Measurements from ENCODE around the gene RASL10A. TPM values are rescaled to one million over a fixed set of nuclear protein-coding genes. Genes with fewer than 3 reads are reported as not detected.

The RASL10A gene
- total RNA-seq, 1 donor from 2014 or later = under 0.01 TPM

DNA sequence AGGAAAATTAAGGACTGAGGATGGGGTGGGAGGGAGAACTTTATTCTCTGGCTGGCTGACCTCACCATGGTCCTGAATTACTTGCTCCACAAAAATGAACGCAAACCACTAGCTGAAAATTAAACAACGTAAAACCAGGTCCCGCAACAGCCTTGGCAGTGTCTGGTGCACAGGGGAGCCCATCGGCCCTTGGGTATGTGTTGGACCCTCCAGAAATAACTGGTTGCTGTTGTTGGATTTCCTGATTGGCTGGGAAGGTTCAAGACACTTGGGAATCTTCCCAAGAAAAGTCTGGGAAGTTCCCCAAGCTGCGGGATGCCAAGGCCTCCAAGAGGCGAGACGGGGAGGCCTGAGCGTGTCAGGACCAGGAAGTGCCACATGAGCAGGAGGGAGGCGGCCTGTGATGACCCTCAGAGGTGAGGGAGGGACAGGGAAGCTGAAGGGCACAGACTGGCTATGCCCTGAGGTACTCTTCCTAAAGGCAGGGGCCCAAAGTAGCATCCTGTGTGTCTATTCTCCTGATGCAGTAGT is 10.4 kb upstream of the RASL10A start:
- Histone ChIP-seq H3K4me3 (ENCODE audit: low read length in 3 of 3) (no peak overlapping the region), H3K9me3 (ENCODE audit: control insufficient read depth in 3 of 3, low read length in 3 of 3) (no peaks in the 10 kb centered on the region), H3K27me3 (ENCODE audit: control insufficient read depth in 3 of 3, insufficient read depth in 3 of 3, low read length in 3 of 3) (no peaks in the 10 kb centered on the region), H3K36me3 (ENCODE audit: control insufficient read depth in 3 of 3, insufficient read depth in 3 of 3, low read length in 3 of 3) (peaks cover 9 to 20% (median 19%) of the 10 kb centered on the region in 3 donors), H3K4me1 (ENCODE audit: control insufficient read depth in 3 of 3, insufficient read depth in 3 of 3, low read length in 3 of 3) (peaks cover 34 to 47% (median 38%) of the 10 kb centered on the region in 3 donors), H3K27ac (ENCODE audit: low read depth, low read length) (no peak overlapping the region), H3K9ac (ENCODE audit: low read depth in 1 of 3, low read length in 3 of 3) (no peak overlapping the region)

GRCh38 chr22:29325356-29325755 is 9.9 kb upstream of the RASL10A start:
- Histone ChIP-seq H3K9ac (ENCODE audit: low read depth in 1 of 3, low read length in 3 of 3) (no peak overlapping the region), H3K4me1 (ENCODE audit: control insufficient read depth in 3 of 3, insufficient read depth in 3 of 3, low read length in 3 of 3) (peaks cover 30 to 42% (median 35%) of the 10 kb centered on the region in 3 donors), H3K4me3 (ENCODE audit: low read length in 3 of 3) (no peak overlapping the region), H3K27me3 (ENCODE audit: control insufficient read depth in 3 of 3, insufficient read depth in 3 of 3, low read length in 3 of 3) (no peaks in the 10 kb centered on the region), H3K27ac (ENCODE audit: low read depth, low read length) (no peak overlapping the region), H3K36me3 (ENCODE audit: control insufficient read depth in 3 of 3, insufficient read depth in 3 of 3, low read length in 3 of 3) (peaks cover 9 to 19% (median 19%) of the 10 kb centered on the region in 3 donors), H3K9me3 (ENCODE audit: control insufficient read depth in 3 of 3, low read length in 3 of 3) (no peaks in the 10 kb centered on the region)

GRCh38 chr22:29323641-29324040 is 8.1 kb upstream of the RASL10A start:
- peaks cover 16 to 25% (median 18%) of the 10 kb centered on the region in 3 donors for H3K4me1 ChIP-seq (ENCODE audit: control insufficient read depth in 3 of 3, insufficient read depth in 3 of 3, low read length in 3 of 3)
- no peak overlapping the region for H3K9ac ChIP-seq (ENCODE audit: low read depth in 1 of 3, low read length in 3 of 3)
- H3K36me3 ChIP-seq (ENCODE audit: control insufficient read depth in 3 of 3, insufficient read depth in 3 of 3, low read length in 3 of 3) = peaks cover 9 to 17% (median 11%) of the 10 kb centered on the region in 3 donors
- no peak overlapping the region for H3K27ac ChIP-seq (ENCODE audit: low read depth, low read length)
- no peaks in the 10 kb centered on the region for H3K9me3 ChIP-seq (ENCODE audit: control insufficient read depth in 3 of 3, low read length in 3 of 3)
- no peaks in the 10 kb centered on the region for H3K27me3 ChIP-seq (ENCODE audit: control insufficient read depth in 3 of 3, insufficient read depth in 3 of 3, low read length in 3 of 3)
- no peak overlapping the region for H3K4me3 ChIP-seq (ENCODE audit: low read length in 3 of 3)

DNA sequence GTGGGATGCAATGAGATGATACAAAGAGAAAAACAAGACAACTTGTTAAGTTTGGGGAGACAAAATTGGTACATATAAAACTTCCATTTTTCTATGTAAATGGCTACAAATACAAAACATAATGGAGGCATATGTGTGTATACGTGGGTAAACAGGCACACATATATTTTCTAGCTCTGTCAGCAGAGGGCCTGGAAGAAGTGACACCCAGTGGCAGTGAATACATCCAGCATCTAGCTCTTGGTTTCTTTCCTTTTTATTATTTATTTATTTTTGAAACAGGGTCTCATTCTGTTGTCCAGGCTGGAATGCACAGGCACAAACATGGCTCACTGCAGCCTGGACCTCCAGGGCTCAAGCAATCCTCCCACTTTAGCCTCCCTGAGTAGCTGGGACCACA is 5.0 kb upstream of the RASL10A start:
- no peak overlapping the region for H3K4me3 ChIP-seq (ENCODE audit: low read length in 3 of 3)
- H3K27ac ChIP-seq (ENCODE audit: low read depth, low read length) = no peak overlapping the region
- peaks cover 0 to 2% (median 0%) of the 10 kb centered on the region in 3 donors for H3K4me1 ChIP-seq (ENCODE audit: control insufficient read depth in 3 of 3, insufficient read depth in 3 of 3, low read length in 3 of 3)
- H3K9me3 ChIP-seq (ENCODE audit: control insufficient read depth in 3 of 3, low read length in 3 of 3) = no peaks in the 10 kb centered on the region
- H3K36me3 ChIP-seq (ENCODE audit: control insufficient read depth in 3 of 3, insufficient read depth in 3 of 3, low read length in 3 of 3) = no peaks in the 10 kb centered on the region
- H3K27me3 ChIP-seq (ENCODE audit: control insufficient read depth in 3 of 3, insufficient read depth in 3 of 3, low read length in 3 of 3) = peaks cover 8 to 11% (median 10%) of the 10 kb centered on the region in 3 donors
- H3K9ac ChIP-seq (ENCODE audit: low read depth in 1 of 3, low read length in 3 of 3) = no peak overlapping the region

- Histone ChIP-seq H3K27ac (ENCODE audit: low read depth, low read length) (no peak overlapping the region), H3K9ac (ENCODE audit: low read depth in 1 of 3, low read length in 3 of 3) (no peak overlapping the region), H3K27me3 (ENCODE audit: control insufficient read depth in 3 of 3, insufficient read depth in 3 of 3, low read length in 3 of 3) (peaks cover 20% of the 10 kb centered on the region in 3 donors), H3K9me3 (ENCODE audit: control insufficient read depth in 3 of 3, low read length in 3 of 3) (no peaks in the 10 kb centered on the region), H3K4me3 (ENCODE audit: low read length in 3 of 3) (no peak overlapping the region), H3K4me1 (ENCODE audit: control insufficient read depth in 3 of 3, insufficient read depth in 3 of 3, low read length in 3 of 3) (peaks cover 6 to 11% (median 10%) of the 10 kb centered on the region in 3 donors), H3K36me3 (ENCODE audit: control insufficient read depth in 3 of 3, insufficient read depth in 3 of 3, low read length in 3 of 3) (no peaks in the 10 kb centered on the region)
Observed at GRCh38 chr22:29319072-29319471, 3.6 kb upstream of the RASL10A start.

GRCh38 chr22:29317827-29318454 is 2.4 kb upstream of the RASL10A start:
- Histone ChIP-seq H3K9me3 (ENCODE audit: control insufficient read depth in 3 of 3, low read length in 3 of 3) (no peaks in the 10 kb centered on the region), H3K9ac (ENCODE audit: low read depth in 1 of 3, low read length in 3 of 3) (no peak overlapping the region), H3K4me1 (ENCODE audit: control insufficient read depth in 3 of 3, insufficient read depth in 3 of 3, low read length in 3 of 3) (peaks cover 17 to 21% (median 20%) of the 10 kb centered on the region in 3 donors), H3K4me3 (ENCODE audit: low read length in 3 of 3) (no peak overlapping the region), H3K27me3 (ENCODE audit: control insufficient read depth in 3 of 3, insufficient read depth in 3 of 3, low read length in 3 of 3) (peaks cover 29 to 31% (median 31%) of the 10 kb centered on the region in 3 donors), H3K27ac (ENCODE audit: low read depth, low read length) (no peak overlapping the region), H3K36me3 (ENCODE audit: control insufficient read depth in 3 of 3, insufficient read depth in 3 of 3, low read length in 3 of 3) (no peaks in the 10 kb centered on the region)

DNA sequence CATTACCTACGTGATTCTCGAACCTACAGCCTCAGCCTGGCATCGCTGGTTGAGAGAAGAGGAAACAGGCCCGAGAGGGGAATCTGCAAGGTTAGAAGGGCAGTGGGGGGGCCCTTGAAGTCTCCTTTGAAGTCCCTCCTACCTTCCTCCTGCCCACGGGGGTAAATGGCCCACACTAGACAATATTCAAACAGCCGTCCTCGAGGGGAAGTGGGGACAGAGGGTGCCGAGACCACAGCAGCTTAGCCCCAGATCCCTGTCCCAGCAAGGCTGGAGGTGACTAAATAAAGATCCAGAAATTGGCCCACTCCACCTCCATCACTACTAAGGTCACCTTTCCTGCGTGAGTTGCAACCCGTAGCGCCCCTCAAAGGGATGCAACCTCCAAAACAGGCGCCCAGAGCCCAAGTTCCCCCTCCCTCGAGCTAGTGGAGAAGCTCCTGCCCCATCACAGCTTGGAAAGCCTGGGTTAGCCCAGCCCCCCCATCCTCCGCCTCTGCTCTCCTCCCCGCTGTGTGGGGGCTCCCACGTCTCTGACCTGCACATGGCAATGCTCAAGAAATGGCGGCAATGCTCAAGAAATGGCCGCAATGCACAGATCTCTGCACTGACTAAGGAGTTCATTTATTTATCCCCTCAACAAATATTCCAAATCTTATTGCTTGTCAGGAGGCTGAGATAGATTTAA is 788 bp upstream of the RASL10A start:
- Histone ChIP-seq H3K9me3 (ENCODE audit: control insufficient read depth in 3 of 3, low read length in 3 of 3) (no peaks in the 10 kb centered on the region), H3K4me3 (ENCODE audit: low read length in 3 of 3) (no peak overlapping the region), H3K27ac (ENCODE audit: low read depth, low read length) (no peak overlapping the region), H3K4me1 (ENCODE audit: control insufficient read depth in 3 of 3, insufficient read depth in 3 of 3, low read length in 3 of 3) (peaks cover 20 to 28% (median 23%) of the 10 kb centered on the region in 3 donors), H3K36me3 (ENCODE audit: control insufficient read depth in 3 of 3, insufficient read depth in 3 of 3, low read length in 3 of 3) (no peaks in the 10 kb centered on the region), H3K27me3 (ENCODE audit: control insufficient read depth in 3 of 3, insufficient read depth in 3 of 3, low read length in 3 of 3) (peaks cover 30 to 47% (median 33%) of the 10 kb centered on the region in 3 donors), H3K9ac (ENCODE audit: low read depth in 1 of 3, low read length in 3 of 3) (no peak overlapping the region)

DNA sequence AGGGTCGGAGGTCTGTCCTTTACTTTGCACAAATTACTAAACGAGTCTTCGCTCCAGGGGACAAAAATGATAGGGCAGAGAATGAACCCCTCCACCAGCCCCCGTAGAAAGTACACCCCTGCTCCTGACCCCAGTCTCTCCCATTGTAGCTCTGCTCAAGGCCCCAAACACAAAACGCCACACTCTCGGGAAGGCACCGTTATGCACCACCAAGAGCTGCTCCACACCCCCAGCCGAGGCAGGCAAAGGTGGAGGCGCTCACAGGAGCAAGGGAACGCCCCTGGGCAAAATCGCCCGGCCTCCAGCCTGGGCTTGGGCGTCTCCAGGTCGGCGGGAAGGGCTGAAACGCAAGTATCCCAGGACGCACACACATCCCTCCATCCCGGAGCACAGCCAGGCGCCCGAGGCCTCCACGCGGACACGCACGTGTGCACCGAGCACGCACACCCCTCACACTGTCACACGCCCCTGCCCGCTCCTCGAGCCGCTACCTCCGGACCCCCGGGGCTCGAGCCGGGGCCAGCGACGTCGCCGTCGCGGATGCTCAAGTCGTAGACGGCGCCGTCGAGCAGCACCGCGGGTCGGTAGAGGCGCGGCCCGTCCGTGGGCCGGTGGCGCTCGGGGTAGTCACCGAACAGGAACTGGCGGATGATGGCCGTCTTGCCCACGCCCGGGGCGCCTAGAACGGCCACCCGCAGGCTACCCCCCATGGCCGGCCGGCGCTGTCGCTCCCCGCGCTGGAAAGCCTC is 786 bp downstream of the RASL10A start:
- no peaks in the 10 kb centered on the region for H3K36me3 ChIP-seq (ENCODE audit: control insufficient read depth in 3 of 3, insufficient read depth in 3 of 3, low read length in 3 of 3)
- peaks cover 30 to 54% (median 33%) of the 10 kb centered on the region in 3 donors for H3K27me3 ChIP-seq (ENCODE audit: control insufficient read depth in 3 of 3, insufficient read depth in 3 of 3, low read length in 3 of 3)
- no peak overlapping the region for H3K27ac ChIP-seq (ENCODE audit: low read depth, low read length)
- peak overlapping the region in 2 of 3 donors; percentile 46 to 52 for H3K4me3 ChIP-seq (ENCODE audit: low read length in 3 of 3)
- H3K4me1 ChIP-seq (ENCODE audit: control insufficient read depth in 3 of 3, insufficient read depth in 3 of 3, low read length in 3 of 3) = peaks cover 30 to 38% (median 33%) of the 10 kb centered on the region in 3 donors
- no peaks in the 10 kb centered on the region for H3K9me3 ChIP-seq (ENCODE audit: control insufficient read depth in 3 of 3, low read length in 3 of 3)
- H3K9ac ChIP-seq (ENCODE audit: low read depth in 1 of 3, low read length in 3 of 3) = peak overlapping the region in 1 of 3 donors; percentile 54

DNA sequence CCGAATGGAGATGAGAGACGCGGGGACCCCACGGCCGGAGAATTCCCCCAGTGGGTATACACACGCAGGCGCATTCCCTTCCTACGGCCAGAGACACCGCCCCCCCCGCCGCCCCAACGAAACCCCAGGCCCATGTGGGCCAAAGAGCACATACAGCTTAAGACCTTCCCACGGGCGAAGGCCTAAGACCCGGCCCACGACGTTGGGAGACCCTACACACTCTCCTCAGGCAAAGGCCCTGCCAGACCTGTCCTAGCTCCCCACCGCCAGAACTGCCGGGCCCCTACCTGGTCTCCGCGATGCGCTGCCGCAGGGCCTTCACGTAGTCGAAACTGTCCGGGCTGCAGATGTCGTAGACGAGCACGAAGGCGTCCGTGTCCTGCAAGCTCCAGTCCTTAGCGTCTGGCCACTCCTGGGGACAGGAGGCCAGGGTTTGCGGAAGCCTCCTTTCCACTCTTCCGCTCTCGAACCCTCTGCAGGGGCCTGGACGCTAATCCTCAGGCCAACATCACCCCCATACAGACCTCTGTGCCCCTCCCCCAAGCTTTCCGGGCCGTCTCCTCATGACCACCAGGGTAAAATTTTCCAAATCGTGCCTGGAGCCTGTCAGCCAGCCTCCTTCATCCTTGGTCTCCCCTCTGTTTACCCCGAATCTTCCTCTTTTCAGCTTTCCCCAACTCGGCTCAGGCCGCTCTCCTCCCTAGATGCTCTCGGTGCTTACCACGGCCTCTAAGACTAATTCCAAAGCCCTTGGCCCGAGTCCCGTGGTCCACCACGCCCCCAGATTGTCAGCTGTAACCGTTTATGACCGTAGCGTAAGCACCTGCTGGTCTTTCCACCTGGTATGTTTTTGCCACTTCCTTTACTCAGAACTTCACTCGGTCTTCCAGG is 1.7 kb downstream of the RASL10A start:
- no peak overlapping the region for H3K27ac ChIP-seq (ENCODE audit: low read depth, low read length)
- no peak overlapping the region for H3K4me3 ChIP-seq (ENCODE audit: low read length in 3 of 3)
- peaks cover 30 to 54% (median 33%) of the 10 kb centered on the region in 3 donors for H3K27me3 ChIP-seq (ENCODE audit: control insufficient read depth in 3 of 3, insufficient read depth in 3 of 3, low read length in 3 of 3)
- H3K9me3 ChIP-seq (ENCODE audit: control insufficient read depth in 3 of 3, low read length in 3 of 3) = no peaks in the 10 kb centered on the region
- no peaks in the 10 kb centered on the region for H3K36me3 ChIP-seq (ENCODE audit: control insufficient read depth in 3 of 3, insufficient read depth in 3 of 3, low read length in 3 of 3)
- peaks cover 39 to 47% (median 42%) of the 10 kb centered on the region in 3 donors for H3K4me1 ChIP-seq (ENCODE audit: control insufficient read depth in 3 of 3, insufficient read depth in 3 of 3, low read length in 3 of 3)
- peak overlapping the region in 1 of 3 donors; percentile 54 for H3K9ac ChIP-seq (ENCODE audit: low read depth in 1 of 3, low read length in 3 of 3)
